ENCODE data around the gene WNT3. TPM values are rescaled to one million over a fixed set of nuclear protein-coding genes. Genes with fewer than 3 reads are reported as not detected.

WNT3 gene
- total RNA-seq, 1 experiment from 2014 or later = 6.1 TPM

DNA sequence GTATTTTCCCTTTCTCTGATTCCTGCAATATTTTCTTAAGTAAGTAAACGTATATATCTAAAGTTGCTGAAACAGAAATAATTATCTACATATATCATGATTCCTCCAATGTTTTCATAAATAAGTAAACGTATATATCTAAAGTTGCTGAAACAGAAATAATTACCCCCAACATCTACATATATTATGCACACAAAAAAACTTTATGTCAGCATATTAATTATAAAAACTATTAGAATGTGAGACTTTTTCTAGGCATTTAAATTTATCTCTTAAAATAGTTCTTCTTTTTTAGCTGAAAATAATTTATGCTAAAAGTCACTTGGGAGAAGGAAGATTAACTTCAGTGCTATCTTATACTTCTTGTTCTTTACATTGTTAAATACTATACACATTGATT is 88.5 kb downstream of the WNT3 start:
- H3K36me3 Mint-ChIP-seq (ENCODE audit: insufficient read depth, unreplicated experiment) = no peaks in the 10 kb centered on the region
- CTCF ChIA-PET = no interaction called here
- peaks cover 24% of the 10 kb centered on the region for H3K4me1 Mint-ChIP-seq (ENCODE audit: low read depth, unreplicated experiment)
- H3K4me3 Mint-ChIP-seq (ENCODE audit: low read depth, unreplicated experiment) = no peak overlapping the region
- H3K27me3 Mint-ChIP-seq (ENCODE audit: unreplicated experiment) = no peaks in the 10 kb centered on the region
- TF ChIP-seq, protein P1, sequence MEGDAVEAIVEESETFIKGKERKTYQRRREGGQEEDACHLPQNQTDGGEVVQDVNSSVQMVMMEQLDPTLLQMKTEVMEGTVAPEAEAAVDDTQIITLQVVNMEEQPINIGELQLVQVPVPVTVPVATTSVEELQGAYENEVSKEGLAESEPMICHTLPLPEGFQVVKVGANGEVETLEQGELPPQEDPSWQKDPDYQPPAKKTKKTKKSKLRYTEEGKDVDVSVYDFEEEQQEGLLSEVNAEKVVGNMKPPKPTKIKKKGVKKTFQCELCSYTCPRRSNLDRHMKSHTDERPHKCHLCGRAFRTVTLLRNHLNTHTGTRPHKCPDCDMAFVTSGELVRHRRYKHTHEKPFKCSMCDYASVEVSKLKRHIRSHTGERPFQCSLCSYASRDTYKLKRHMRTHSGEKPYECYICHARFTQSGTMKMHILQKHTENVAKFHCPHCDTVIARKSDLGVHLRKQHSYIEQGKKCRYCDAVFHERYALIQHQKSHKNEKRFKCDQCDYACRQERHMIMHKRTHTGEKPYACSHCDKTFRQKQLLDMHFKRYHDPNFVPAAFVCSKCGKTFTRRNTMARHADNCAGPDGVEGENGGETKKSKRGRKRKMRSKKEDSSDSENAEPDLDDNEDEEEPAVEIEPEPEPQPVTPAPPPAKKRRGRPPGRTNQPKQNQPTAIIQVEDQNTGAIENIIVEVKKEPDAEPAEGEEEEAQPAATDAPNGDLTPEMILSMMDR (IDR thresholded peaks at IDR 0.05; ENCODE audit: unreplicated experiment) = no peak
- intact Hi-C loops (cut with micrococcal nuclease; ENCODE audit: unreplicated experiment) = no loop called here
- no peak overlapping the region for H3K27ac Mint-ChIP-seq (ENCODE audit: unreplicated experiment)
- no peaks in the 10 kb centered on the region for H3K9me3 Mint-ChIP-seq (ENCODE audit: low read depth, unreplicated experiment)
- no peak for DNase-seq
- BruUV-seq (replicated peaks) = no TSS peak

DNA sequence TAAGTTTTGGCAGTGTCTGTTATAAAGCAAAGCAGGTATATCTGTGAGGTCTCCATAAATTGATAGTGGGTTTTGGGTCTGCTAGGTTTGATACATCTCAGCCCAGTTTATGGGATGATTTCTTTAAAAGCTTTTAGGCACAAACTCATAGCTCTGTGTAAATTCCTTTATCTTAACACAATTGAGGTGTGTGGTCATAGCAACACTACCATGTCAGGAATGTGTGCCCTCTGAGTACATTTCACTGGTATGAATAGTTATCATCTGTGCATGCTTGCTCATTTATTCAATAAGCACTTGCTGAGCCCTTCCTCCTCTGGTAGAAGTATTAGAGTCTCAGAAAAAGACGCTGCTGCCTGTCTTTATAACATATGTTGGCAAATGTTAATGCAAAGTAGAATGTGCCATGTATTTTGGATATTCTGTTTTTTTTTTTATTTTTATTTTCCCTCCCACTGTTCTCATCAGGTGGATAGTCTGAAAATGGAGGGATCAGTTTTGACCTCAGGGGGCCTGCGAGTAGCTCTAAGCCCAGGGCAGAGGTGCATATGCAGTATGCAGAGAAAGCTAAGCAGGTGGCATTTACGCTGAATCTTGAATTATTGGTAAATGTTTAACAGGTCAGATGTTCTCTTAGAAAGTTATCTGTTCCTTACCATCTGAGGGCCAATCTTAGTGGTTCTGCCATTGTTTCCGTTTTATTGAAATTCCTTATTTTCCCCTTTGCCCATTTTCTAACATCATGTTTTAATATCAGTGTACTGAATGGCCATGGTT is 90.7 kb downstream of the WNT3 start:
- H3K27ac Mint-ChIP-seq (ENCODE audit: unreplicated experiment) = no peak overlapping the region
- no peaks in the 10 kb centered on the region for H3K27me3 Mint-ChIP-seq (ENCODE audit: unreplicated experiment)
- CTCF ChIA-PET = interaction anchor here (0.7 to 1.3 kb wide), 2 partner anchors 23 to 39 kb away, joined by 3 to 4 read pairs; no protein-coding TSS in a partner anchor

DNA sequence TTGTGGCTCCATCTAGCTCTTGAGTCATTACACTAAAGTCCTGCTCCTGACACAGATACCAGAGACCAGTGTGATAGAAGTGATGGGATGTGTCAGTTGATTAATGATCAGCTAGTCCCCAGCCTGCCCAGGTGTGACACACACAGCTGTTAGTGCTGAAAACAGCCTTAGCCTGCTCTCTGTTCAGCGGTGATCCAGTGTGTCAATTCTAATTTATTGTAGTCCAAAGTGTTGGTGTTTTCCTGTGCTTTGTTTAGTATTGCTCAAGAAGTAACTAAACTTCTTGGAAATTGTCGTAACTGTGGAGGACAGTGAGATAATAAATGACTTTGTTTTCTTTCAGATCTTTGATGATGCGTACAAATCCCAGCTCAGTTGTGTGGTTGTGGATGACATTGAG is 92.3 kb downstream of the WNT3 start:
- intact Hi-C loops (cut with micrococcal nuclease; ENCODE audit: unreplicated experiment) = no loop called here
- CTCF ChIA-PET = interaction anchor here (0.6 to 1.3 kb wide), 2 partner anchors 16 to 533 kb away, joined by 3 read pairs; partner anchors contain the start of gene KANSL1
- H3K36me3 Mint-ChIP-seq (ENCODE audit: insufficient read depth, unreplicated experiment) = no peaks in the 10 kb centered on the region
- TF ChIP-seq, protein P1 (IDR thresholded peaks at IDR 0.05; ENCODE audit: unreplicated experiment) = no peak
- H3K4me3 Mint-ChIP-seq (ENCODE audit: low read depth, unreplicated experiment) = no peak overlapping the region
- no peak overlapping the region for H3K27ac Mint-ChIP-seq (ENCODE audit: unreplicated experiment)
- peaks cover 24% of the 10 kb centered on the region for H3K4me1 Mint-ChIP-seq (ENCODE audit: low read depth, unreplicated experiment)
- no TSS peak for BruUV-seq (replicated peaks)
- H3K27me3 Mint-ChIP-seq (ENCODE audit: unreplicated experiment) = no peaks in the 10 kb centered on the region
- no peak for DNase-seq
- no peaks in the 10 kb centered on the region for H3K9me3 Mint-ChIP-seq (ENCODE audit: low read depth, unreplicated experiment)

More for the DNA sequence above, 90.7 kb downstream of the WNT3 start:
- TF ChIP-seq, protein P1 (IDR thresholded peaks at IDR 0.05; ENCODE audit: unreplicated experiment) = no peak
- Mint-ChIP-seq H3K9me3 (ENCODE audit: low read depth, unreplicated experiment) (no peaks in the 10 kb centered on the region), H3K36me3 (ENCODE audit: insufficient read depth, unreplicated experiment) (no peaks in the 10 kb centered on the region), H3K4me1 (ENCODE audit: low read depth, unreplicated experiment) (peaks cover 24% of the 10 kb centered on the region), H3K4me3 (ENCODE audit: low read depth, unreplicated experiment) (no peak overlapping the region)
- DNase-seq = no peak
- intact Hi-C loops (cut with micrococcal nuclease; ENCODE audit: unreplicated experiment) = no loop called here
- no TSS peak for BruUV-seq (replicated peaks)

DNA sequence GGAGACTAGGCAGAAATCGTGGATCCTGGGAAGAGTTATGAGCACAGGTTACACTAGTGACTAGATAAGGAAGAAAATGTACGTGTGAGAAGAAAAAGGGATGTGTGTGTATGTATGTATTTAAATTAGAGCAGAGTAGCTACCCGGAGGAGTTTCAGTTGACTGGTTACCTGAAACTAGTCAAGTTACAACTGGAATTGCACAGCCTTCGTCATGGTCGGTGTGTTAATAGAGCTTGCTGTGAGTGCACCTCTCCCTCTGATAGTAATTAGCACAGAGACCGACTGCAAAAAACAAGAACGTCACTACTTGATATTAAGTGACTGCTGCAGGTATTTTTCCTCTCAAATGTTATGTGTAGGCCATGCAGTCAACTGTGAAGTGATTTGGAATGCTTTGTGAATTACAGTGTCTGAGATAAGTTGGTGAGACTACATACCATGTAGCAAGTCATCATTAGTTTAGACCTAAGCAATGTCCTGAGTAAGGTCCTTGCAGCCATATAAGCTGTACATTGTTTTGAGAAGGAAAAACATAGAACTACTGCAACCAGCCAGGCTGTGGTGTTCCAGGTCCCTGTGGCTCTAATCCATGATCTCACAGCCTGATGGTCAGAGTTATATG is 95.7 kb downstream of the WNT3 start:
- no TSS peak for BruUV-seq (replicated peaks)
- H3K4me3 Mint-ChIP-seq (ENCODE audit: low read depth, unreplicated experiment) = no peak overlapping the region
- TF ChIP-seq, protein P1 (IDR thresholded peaks at IDR 0.05; ENCODE audit: unreplicated experiment) = no peak
- no peak for DNase-seq
- no peaks in the 10 kb centered on the region for H3K27me3 Mint-ChIP-seq (ENCODE audit: unreplicated experiment)
- no peak overlapping the region for H3K27ac Mint-ChIP-seq (ENCODE audit: unreplicated experiment)
- H3K4me1 Mint-ChIP-seq (ENCODE audit: low read depth, unreplicated experiment) = peaks cover 20% of the 10 kb centered on the region
- intact Hi-C loops (cut with micrococcal nuclease; ENCODE audit: unreplicated experiment) = no loop called here
- no peaks in the 10 kb centered on the region for H3K36me3 Mint-ChIP-seq (ENCODE audit: insufficient read depth, unreplicated experiment)
- H3K9me3 Mint-ChIP-seq (ENCODE audit: low read depth, unreplicated experiment) = no peaks in the 10 kb centered on the region
- CTCF ChIA-PET = no interaction called here
